ENCODE results near the gene AQP3. TPM values are rescaled to one million over a fixed set of nuclear protein-coding genes. Genes with fewer than 3 reads are reported as not detected.

The AQP3 gene
- total and polyA plus RNA-seq, 2 donors (not counting 1 experiment from before 2014, with no cell fraction given): 3.2 to 16.2 TPM

DNA sequence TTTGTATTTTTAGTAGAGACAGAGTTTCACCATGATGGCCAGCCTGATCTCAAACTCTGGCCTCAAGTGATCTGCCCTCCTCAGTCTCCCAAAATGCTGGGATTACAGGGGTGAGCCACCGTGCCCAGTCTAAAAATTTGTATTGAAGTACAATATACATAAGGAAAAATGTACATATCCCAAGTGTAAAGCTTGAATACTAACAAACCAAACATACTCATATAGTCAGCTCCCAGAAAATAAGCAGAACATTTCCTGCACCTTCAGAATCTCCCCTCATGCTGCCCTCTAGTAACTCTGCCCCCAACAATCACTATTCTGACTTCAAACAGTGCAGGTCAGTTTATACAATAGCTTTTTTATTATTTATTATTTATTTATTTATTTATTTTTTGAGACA, 28.0 kb upstream of the AQP3 start:
- H4K20me1 ChIP-seq (ENCODE audit: control insufficient read depth, extremely low read depth, insufficient read depth, low read length): no peaks in the 10 kb centered on the region
- H3K36me3 ChIP-seq (ENCODE audit: control insufficient read depth, insufficient read depth, low read length): peaks cover 5% of the 10 kb centered on the region
- no peak overlapping the region for H3K9ac ChIP-seq (ENCODE audit: insufficient read depth, low read length)
- TF ChIP-seq, protein P1, sequence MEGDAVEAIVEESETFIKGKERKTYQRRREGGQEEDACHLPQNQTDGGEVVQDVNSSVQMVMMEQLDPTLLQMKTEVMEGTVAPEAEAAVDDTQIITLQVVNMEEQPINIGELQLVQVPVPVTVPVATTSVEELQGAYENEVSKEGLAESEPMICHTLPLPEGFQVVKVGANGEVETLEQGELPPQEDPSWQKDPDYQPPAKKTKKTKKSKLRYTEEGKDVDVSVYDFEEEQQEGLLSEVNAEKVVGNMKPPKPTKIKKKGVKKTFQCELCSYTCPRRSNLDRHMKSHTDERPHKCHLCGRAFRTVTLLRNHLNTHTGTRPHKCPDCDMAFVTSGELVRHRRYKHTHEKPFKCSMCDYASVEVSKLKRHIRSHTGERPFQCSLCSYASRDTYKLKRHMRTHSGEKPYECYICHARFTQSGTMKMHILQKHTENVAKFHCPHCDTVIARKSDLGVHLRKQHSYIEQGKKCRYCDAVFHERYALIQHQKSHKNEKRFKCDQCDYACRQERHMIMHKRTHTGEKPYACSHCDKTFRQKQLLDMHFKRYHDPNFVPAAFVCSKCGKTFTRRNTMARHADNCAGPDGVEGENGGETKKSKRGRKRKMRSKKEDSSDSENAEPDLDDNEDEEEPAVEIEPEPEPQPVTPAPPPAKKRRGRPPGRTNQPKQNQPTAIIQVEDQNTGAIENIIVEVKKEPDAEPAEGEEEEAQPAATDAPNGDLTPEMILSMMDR (conservative IDR thresholded peaks at IDR 0.05 in 1 of 2, IDR thresholded peaks at IDR 0.05 in 1 of 2; ENCODE audit: low read depth in 1 of 2, low read length in 2 of 2): no peak
- TF ChIP-seq EZH2 (IDR thresholded peaks at IDR 0.05; ENCODE audit: low read length, missing control alignments): no peak
- no peak overlapping the region for H2AFZ ChIP-seq (ENCODE audit: low read length)
- H3K27me3 ChIP-seq (ENCODE audit: control insufficient read depth, insufficient read depth, low read length): no peaks in the 10 kb centered on the region
- no peak for DNase-seq (ENCODE audit: low read depth in 2 of 2)
- no peak overlapping the region for H3K27ac ChIP-seq (ENCODE audit: insufficient read depth, low read length)
- peaks cover 20% of the 10 kb centered on the region for H3K79me2 ChIP-seq (ENCODE audit: control insufficient read depth, insufficient read depth, low read length)
- H3K9me3 ChIP-seq (ENCODE audit: control insufficient read depth, insufficient read depth, low read depth, low read length): no peaks in the 10 kb centered on the region
- H3K4me1 ChIP-seq (ENCODE audit: control insufficient read depth, extremely low read depth, insufficient read depth, low read length): peaks cover 6% of the 10 kb centered on the region
- H3K4me3 ChIP-seq (replicated peaks in 1 of 4; ENCODE audit: control extremely low read depth in 1 of 4, insufficient read depth in 1 of 4, low read depth in 3 of 4, low read length in 4 of 4): no peak overlapping the region
- H3K4me2 ChIP-seq (ENCODE audit: extremely low read depth, insufficient read depth, low read length): no peak overlapping the region

DNA sequence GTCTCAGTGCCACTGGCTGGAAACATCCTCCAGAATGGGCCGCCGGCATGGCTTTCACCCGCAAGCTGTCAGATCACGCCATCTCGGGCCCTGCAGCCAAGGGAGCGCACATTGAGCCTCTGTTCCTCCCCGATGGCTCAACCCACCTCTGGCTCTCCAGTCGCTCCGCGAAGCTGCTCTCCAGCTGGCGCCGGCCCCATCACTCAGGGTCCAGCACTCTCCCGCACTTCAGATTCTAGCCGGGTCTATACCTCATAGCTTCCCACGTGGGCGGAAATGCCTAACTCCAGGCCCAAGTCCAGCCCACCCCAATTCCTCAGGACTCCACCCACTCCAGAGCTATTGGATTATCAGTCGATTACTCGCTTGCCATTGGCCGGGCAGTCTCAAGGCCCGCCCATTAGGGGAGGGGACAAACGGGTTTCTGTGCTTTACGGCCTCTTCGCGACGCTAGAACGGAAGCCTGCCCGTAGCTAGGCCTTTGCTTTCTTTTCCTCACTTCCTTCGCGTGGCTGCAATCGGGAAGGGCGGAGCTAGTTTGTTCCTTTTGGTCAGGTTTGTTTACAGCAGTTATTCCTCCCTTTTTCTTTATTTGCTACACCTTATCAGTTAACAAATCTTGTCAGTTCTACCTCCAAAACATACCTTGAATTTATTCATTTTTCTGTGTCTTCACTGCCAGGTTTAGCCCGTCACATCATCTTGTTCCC, 26.4 kb upstream of the AQP3 start, which contains the start of gene NOL6:
TSS of gene NOL6 (minus strand) at position 282 of the 710 bp plus-strand sequence. CDS start at position 200, 82 bp downstream.
- DNase-seq (ENCODE audit: low read depth in 2 of 2): peak; percentile 99
- Histone ChIP-seq H4K20me1 (ENCODE audit: control insufficient read depth, extremely low read depth, insufficient read depth, low read length) (no peaks in the 10 kb centered on the region), H3K9ac (ENCODE audit: insufficient read depth, low read length) (peak within 1 kb of the TSS; percentile 62), H3K27me3 (ENCODE audit: control insufficient read depth, insufficient read depth, low read length) (no peaks in the 10 kb centered on the region), H3K4me3 (replicated peaks in 1 of 4; ENCODE audit: control extremely low read depth in 1 of 4, insufficient read depth in 1 of 4, low read depth in 3 of 4, low read length in 4 of 4) (peak within 1 kb of the TSS; percentile 54 to 99 (median 78)), H3K9me3 (ENCODE audit: control insufficient read depth, insufficient read depth, low read depth, low read length) (no peaks in the 10 kb centered on the region), H3K79me2 (ENCODE audit: control insufficient read depth, insufficient read depth, low read length) (peaks cover 20% of the 10 kb centered on the region), H3K27ac (ENCODE audit: insufficient read depth, low read length) (peak within 1 kb of the TSS; percentile 81), H3K4me2 (ENCODE audit: extremely low read depth, insufficient read depth, low read length) (peak within 1 kb of the TSS; percentile 97), H3K4me1 (ENCODE audit: control insufficient read depth, extremely low read depth, insufficient read depth, low read length) (peaks cover 6% of the 10 kb centered on the region), H3K36me3 (ENCODE audit: control insufficient read depth, insufficient read depth, low read length) (peaks cover 16% of the 10 kb centered on the region), H2AFZ (ENCODE audit: low read length) (peak within 1 kb of the TSS; percentile 77)
- TF ChIP-seq, protein P1 (conservative IDR thresholded peaks at IDR 0.05 in 1 of 2, IDR thresholded peaks at IDR 0.05 in 1 of 2; ENCODE audit: low read depth in 1 of 2, low read length in 2 of 2): no peak
- TF ChIP-seq EZH2 (IDR thresholded peaks at IDR 0.05; ENCODE audit: low read length, missing control alignments): no peak

DNA sequence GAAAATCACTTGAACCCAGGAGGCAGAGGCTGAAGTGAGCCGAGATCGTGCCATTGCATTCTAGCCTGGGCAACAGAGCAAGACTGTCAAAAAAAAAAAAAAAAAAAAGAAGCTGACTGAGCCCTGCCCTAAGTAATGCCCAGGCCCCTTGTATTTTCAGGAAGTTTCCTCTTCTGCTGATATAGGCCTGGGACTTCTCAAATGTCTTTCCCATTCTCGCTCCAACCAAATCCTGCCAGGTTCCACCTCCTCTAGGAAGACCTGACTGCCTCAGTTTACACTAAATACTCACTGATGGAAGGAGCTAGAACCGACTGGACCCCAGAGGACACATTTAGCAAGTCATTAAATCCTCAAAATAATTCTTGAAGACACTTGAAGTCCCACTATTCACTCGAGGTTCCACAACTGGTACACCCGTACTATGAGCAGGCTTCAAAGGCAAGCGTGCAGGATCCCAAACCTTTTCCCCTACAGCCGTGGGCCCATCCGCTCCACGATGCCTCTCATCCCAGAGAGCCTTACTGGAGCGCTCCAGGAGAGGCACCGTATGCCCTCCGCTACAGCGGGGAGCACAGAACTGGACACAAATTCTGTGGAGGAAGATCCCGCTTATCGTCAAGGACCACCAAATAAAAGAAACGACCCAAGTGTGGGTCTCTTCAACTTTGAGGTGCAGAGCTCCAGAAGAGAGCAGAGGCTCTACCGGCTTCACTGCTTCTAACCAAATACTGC, 25.7 kb upstream of the AQP3 start:
- peaks cover 20% of the 10 kb centered on the region for H3K79me2 ChIP-seq (ENCODE audit: control insufficient read depth, insufficient read depth, low read length)
- peak overlapping the region; percentile 54 for H3K9ac ChIP-seq (ENCODE audit: insufficient read depth, low read length)
- no peaks in the 10 kb centered on the region for H3K9me3 ChIP-seq (ENCODE audit: control insufficient read depth, insufficient read depth, low read depth, low read length)
- TF ChIP-seq EZH2 (IDR thresholded peaks at IDR 0.05; ENCODE audit: low read length, missing control alignments): no peak
- TF ChIP-seq, protein P1 (conservative IDR thresholded peaks at IDR 0.05 in 1 of 2, IDR thresholded peaks at IDR 0.05 in 1 of 2; ENCODE audit: low read depth in 1 of 2, low read length in 2 of 2): no peak
- DNase-seq (ENCODE audit: low read depth in 2 of 2): no peak
- no peaks in the 10 kb centered on the region for H3K27me3 ChIP-seq (ENCODE audit: control insufficient read depth, insufficient read depth, low read length)
- H4K20me1 ChIP-seq (ENCODE audit: control insufficient read depth, extremely low read depth, insufficient read depth, low read length): no peaks in the 10 kb centered on the region
- peak overlapping the region; percentile 3 for H2AFZ ChIP-seq (ENCODE audit: low read length)
- peak overlapping the region; percentile 54 to 99 (median 78) for H3K4me3 ChIP-seq (replicated peaks in 1 of 4; ENCODE audit: control extremely low read depth in 1 of 4, insufficient read depth in 1 of 4, low read depth in 3 of 4, low read length in 4 of 4)
- peaks cover 6% of the 10 kb centered on the region for H3K4me1 ChIP-seq (ENCODE audit: control insufficient read depth, extremely low read depth, insufficient read depth, low read length)
- H3K4me2 ChIP-seq (ENCODE audit: extremely low read depth, insufficient read depth, low read length): peak overlapping the region; percentile 97
- H3K27ac ChIP-seq (ENCODE audit: insufficient read depth, low read length): peak overlapping the region; percentile 70
- H3K36me3 ChIP-seq (ENCODE audit: control insufficient read depth, insufficient read depth, low read length): peaks cover 22% of the 10 kb centered on the region
